DLD1 (cell line): ENCODE results near the gene MRPL23.

Experiments used
- in situ Hi-C: cut with HindIII; loops from 2 replicates; pipeline ENCODE4 v1.10.0; 2017; ENCODE audit warnings: low sequenced_read_pairs

The MRPL23 gene

DNA sequence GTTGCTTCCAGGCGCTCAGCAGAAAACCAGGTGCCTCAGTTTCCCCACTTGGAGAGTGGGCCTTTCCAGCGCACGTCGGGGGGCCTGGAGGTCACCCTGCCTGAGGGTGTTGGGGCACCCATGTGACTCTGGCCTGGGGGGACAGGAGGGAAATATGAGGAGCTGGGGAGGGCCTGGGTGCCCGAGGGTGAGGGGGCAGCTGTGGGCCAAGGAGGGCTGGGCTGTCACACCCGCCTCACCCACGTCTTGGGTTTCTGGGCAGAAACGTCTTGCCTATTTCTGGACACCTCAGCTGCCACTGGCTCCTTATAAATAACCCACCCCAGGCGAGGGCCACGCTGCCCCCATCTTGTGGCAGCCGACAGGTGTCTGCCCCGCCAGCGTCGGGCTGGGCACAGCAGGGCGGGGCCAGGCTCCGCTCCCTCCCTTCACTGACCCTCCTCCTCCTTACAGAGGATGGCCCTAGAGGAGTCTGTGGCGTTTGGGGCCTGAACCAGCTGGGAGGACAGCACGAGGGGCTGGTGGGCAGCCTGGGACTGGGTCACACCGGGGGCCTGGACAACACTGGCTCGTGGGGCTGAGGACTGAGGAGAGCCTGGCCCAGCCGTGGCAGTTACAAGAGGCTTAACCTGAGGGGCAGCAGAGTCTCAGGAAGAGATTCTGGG lies 26.1 kb upstream of the MRPL23 start:
- in situ Hi-C loops: no loop called here

DNA sequence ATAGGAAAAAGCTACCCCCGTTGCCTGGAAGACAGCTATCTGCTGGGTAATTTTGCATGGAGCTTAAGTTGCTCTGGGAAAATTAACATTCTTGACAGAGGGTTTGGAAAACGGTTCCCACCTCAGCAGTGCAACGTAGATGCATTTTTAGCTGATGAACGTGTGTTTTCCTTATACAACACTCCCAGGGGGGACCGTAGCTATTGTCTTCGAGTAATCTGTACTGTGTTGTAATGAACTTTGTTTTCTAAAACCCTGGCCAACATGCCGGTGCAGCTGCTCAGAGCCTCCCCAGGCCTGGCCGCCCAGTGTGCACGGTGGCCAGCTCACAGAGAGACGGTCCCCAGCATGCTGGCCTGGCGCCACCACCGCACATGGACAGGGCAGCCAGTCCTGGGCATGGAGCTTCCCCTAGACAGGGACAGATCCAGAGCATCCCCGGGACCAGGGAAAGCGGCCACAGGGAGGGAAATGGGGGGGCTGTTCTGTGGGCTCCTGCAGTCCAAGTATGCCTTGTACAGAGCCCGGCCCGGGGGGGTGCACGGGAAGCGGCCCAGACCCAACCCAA lies 25.5 kb upstream of the MRPL23 start:
- in situ Hi-C loops: no loop called here

DNA sequence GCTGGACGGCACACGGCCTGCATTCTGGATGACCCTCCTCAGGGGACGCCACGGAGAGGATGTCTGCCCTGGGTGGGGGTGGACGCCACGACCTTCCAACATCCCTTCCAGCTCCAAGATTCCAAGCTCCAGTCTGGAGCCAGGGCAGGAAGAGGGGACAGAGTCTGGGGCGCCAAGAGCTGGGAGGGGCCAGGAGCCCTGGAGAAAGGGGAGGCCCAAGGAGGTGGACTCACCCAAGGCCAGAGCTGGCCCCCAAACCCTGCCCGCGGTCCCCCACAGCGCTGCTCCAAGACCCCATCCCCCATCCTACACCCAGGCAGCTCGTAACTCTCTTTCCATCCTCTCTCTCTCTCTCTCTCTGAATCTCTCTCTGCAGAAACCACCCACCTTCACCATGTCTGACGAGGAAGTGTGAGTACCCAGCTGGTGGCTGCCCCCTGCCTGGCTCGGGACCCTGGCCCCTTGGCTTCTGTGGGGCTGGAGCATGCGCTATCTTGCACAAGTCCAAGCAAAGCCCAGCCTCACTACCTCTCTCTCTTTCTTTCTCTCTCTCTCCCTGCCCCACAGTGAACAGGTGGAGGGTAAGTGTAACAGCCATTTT lies 24.6 kb upstream of the MRPL23 start:
- in situ Hi-C loops: no loop called here

DNA sequence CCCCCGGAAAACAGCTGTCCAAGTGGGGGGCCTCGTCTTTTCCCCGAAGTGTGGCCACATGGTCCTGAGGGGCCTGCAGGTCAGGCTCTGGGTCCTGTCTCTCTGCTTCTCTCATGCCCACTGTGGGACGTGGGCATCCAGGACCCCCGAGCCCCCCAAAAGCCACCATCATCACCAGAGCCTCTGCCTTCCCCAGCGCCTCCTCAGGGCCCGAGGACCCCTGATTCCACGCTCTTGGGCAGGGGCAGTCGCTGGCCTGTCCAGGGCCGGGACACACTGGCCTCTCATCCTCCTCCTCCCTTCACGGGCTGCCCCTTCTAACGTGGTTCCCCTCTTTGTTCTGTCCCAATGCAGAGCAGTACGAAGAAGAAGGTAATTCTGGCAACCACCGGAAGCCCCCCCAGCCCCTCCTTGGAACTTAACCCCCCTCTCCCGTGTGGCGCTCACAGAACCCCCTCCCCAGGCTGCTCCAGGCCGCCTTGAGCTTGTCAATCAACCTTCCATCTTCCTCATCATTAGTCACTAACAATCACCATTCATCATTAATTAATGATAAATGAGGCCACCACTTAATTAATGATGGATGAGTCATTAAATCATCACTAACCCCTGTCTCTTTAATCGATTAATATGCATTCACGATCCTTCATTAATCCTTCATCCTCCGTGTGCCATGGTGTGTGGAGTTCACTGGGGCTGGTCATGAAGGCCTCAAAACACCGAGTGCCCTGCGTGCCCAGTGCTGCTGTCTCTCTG lies 23.8 kb upstream of the MRPL23 start:
- in situ Hi-C loops: no loop called here

DNA sequence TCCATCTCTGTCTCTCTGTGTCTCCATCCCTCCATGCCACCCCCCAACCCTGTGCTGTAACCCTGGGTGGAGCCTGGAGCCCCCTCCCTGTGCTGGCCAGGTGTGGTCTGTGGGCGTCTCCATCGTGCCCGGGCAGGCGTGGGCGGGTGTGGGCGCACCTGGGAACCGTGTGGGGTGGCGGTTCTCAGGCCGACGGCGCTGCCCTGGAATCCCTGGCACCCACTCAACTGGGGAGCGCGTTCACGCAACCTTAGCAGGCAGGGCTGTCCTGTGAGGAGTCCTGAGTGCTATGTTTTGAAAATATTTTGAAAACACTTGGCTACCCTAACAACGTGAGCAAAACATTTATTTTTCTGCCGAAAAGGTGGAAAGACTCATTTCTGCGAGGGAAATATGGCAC lies 23.0 kb upstream of the MRPL23 start:
- in situ Hi-C loops: no loop called here

DNA sequence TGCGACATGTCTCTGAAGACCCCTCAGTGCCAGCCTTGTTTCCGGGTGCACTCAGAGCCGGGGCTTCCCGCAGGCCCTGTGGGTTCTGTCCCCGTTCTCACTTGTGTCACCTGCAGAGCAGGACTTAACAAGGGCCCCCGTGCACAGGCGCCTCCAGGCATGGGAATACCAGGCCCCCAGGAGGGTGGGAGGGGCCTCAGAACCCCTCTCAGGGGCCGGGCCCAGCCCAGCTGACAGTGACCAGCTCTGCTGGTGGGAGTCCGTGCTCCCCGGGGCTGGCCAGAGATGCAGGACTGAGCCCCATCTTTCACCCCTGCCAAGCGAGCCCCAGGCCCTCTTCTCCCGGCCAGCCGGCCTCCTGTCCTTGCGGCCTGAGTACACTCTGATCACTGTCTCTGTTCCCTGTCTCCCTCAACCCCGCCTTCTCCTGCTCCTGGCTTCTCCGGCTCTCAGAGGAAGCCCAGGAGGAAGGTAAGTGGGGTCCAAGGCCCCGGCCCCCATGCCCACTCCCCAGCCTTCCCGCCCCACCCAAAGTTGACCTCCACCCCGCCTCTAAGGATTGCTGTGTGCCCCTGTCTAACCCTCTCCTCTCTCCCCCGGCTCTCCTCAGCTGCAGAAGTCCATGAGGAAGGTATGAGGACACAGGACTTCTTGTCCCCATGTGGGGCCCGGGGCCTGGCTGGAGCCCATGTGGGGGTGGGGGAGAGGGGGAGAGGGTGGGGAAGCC lies 22.3 kb upstream of the MRPL23 start:
- in situ Hi-C loops: no loop called here

DNA sequence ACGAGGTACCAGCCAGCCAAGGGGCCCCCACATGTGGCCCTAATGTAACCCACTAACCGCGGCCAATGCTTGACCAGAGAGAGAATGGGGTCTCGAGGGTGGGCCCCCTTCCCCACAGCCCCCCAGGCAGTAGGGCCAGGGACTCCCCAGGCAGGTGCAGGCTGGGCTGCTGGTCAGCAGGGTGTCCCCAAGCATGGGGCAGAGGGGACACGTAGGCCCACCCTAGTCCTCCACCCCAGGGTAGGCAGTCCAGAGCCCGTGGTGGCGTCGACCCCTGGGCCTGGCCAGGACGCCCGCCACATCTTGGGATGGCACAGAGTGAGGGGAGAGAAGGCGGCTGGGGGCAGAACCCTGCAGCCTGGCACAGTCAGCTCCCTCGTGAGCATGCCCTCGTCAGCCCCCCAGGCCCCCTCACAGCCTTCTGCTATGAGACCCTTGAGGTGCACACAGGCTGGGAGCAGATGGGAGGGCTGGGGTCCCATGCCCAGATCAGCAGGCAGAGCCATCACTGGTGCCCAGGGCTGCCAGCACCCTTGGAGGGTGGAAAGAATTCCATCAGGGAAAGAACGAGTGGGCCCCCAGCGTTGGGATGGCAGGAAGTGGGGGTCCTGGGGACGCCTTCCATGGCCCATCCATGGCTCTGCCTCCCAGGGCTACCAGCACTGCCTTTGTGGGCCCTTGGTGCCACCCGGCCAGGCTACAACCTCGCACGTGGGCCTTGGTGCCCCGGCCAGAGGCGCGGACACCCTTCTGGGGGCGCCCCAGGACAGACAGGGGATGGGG lies 21.6 kb upstream of the MRPL23 start:
- in situ Hi-C loops: no loop called here

DNA sequence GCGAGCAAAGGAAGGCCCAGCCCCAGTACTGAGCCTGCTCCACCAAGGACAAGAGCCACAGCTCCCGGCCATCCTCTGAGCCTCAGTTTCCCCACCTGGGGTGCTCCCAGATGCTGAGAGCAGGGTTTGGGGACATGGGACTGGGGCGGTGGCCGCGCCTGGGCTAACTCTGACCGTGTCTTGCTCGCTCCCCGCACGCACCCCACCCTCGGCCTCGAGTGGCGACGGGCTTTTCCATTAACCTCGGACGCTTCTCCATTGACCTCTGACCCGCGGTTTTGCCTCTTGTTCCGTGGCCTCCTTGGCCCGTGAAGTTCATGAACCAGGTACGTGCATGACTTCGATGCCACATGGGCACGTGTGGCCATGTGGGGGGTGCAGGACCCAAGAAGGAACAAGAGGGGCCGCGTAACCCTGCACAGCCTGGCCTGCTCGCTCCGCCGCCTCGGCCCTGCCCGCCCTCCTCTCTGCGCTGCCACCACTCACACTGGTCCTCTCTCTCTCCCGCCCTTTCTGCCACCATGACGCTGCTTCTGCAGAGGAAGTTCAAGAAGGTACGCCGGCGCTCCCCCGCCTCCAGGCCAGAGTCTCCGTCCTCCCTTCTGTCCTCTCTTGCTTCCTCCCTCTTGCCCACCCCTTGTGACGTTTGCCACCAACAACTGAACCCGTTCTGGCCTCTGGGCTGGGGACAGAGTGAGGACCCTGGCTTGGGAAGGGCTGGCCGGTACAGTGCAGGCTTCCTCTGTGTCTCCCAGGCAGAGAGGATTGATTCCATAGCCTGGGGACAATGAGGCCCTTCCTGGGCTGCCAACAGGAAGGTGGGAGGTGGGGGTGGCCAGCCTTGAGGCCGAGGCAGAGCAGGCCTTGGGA lies 20.7 kb upstream of the MRPL23 start:
- in situ Hi-C loops: no loop called here

DNA sequence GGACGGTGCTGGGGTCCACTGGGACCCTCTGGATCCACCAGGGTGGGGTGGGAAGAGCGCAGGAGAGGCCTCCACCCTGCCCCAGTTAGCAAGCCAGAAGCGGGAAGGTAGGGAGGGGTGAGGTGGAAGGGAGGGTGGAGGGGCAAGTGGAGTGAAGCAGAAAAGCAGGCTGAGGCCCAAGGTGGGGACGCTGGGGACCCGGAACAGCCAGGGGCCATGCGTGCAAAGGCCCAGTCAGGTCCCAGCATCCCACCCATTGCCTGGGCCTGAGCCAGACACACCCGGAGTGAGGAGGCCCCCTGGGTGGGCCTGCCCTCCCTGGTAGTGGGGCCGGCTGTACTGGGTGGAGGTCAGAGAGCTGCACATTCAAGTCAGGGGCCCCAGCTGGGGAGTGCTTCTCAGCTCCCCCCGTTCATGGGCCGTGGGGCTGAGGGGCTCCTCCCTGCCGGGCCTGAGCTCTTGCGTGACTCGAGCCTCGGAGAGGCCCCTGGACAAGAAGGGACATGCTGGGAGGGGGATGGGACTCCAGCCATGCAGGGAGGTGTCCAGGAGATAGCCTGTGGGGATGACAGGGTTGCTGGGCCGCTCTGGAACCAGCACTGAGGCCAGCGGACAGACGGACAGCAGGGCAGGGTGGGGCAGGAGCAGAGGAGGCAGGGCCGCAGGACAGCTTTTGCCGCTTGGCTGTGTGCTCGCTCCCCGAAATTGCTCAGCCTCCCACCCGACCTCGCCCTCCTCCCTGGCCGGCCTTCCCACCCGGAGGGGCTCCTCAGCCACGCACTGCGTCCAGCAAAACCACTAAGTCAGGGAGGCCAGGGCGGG lies 19.9 kb upstream of the MRPL23 start:
- in situ Hi-C loops: no loop called here

DNA sequence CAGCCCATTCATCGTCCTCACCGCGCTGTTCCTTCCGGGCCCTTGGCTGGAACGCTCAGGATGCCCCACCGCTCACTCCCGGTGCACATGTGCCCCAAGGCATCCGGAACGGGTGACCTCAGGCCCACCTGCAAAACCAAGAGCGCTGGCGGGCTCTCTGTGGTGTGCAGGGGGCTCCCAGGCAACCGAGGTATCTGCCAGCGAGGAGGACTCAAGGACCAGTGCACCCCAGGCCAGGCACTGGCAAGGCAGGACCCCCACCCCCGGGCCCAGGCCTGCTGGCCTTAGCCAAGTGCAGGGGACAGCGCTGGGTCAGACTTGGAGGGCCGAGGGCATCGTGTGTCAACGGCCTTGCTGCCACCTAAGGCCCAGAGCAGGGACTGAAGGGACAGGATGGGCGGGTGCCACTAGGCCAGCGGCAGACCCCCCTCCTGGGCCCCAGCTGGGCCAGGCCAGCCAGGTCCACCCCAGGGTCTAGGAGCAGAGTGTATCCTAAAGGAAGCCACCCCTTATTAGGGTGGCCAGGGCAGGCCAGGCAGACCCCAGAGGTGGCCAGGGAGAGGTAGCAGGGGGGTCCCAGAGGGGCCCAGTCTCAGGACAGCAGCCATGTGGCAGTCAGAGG lies 19.2 kb upstream of the MRPL23 start:
- in situ Hi-C loops: no loop called here

DNA sequence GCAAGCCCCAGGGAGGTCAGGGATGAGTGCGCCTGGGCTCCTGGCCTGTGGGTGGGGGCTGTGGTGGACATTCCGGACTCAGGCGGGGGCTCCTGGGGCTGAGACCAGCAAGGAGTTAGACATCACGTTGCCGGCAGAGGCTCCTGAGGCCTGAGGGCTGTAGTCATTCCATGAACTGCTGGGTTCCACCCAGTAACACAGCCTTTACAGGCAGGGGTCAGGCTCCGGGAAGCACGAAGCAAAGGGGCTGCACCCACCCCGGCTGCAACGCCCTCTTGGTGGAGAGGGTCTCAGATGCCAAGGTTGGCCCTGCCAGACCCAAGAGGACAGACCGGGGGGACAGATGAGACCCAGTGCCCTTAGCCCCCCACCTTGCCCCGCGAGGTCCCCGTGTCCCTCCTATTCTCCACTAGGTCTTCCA lies 18.7 kb upstream of the MRPL23 start:
- in situ Hi-C loops: no loop called here

DNA sequence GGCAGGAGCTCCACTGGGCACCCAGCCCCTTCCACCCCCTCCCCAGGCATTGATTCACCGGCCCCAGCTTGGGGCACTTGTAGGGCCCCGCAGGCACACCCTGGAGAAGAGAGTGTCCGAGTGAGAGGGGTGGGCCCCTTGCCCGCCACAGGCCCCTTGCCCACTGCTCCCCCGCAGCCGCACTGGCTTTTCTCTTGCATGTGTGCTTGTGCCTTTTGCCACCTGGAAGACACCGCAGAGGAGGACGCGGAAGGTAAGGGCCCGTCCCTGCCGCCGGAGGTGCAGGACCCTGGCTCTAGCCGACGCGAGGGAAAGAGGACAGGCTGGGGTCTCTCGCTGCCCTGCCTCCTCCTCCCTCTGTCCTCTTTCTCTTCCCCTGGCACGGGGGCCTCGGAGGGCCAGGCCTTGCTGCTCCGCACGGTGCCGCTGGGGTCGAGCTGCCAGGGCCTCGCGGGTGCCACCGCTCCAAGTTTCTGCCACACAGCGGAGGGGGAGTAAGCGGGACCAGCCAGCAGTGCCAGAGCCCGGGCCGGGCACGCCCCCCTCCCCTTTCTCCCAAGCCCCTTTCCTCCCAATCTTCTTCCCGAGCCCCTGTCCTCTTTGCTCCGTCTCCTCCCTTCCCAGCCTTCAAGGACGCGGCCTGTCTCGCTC lies 18.1 kb upstream of the MRPL23 start:
- in situ Hi-C loops: no loop called here

DNA sequence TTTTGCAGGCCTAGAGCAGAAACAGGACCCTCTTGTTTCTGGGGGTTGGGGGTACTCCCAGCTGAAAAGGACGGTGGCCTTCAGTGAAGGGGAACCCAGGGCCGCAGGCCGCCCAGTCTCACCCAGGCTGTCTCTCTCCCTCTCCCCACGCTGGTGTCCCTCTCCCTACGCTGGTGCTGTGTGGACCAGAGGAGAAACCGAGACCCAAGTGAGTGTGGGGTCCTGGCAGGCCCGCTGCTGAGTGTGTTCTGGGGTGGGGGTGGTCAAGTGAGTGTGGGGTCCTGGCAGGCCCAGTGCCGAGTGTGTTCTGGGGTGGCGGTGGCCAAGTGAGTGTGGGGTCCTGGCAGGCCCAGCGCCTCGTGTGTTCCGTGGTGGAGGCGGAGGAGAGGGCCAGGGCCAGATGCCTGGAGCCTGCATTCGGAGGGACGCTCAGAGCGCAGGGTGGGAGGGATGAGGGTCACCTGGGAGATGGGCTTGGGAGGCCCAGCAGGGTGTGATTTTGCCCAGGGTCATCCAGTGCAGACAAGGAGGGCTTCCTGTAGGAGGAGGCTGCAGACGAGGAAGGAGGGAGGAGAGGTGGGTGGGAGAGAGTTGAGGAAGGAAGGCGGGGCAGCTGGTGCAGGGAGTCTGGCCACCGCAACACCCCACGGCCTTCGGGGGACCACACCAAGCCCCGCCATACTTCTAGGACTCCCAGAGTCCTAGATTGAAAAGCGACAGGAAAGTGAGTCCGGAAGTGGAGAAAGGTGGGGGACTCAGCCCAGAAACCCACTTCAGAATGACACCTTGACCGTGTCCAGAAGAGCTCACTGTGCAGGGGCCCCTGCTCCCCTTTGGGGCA lies 17.3 kb upstream of the MRPL23 start:
- in situ Hi-C loops: no loop called here

DNA sequence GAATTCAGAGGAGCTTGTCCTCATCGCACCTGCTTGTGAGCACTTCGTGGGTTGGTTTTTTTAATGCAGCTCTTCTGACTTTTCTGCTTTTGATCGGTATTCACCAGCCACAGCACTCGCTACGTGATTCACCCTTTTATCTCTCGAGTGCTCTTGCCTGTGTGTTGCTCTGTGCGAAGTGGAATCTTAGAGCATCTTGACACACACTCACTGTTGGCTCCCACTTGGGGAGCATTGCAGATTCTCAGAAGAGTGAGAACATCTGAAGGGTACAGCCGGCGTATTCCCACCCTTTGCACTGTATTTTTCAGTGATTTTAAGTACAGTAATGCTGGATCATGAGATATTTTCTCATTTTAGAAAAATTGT lies 16.7 kb upstream of the MRPL23 start:
- in situ Hi-C loops: no loop called here

DNA sequence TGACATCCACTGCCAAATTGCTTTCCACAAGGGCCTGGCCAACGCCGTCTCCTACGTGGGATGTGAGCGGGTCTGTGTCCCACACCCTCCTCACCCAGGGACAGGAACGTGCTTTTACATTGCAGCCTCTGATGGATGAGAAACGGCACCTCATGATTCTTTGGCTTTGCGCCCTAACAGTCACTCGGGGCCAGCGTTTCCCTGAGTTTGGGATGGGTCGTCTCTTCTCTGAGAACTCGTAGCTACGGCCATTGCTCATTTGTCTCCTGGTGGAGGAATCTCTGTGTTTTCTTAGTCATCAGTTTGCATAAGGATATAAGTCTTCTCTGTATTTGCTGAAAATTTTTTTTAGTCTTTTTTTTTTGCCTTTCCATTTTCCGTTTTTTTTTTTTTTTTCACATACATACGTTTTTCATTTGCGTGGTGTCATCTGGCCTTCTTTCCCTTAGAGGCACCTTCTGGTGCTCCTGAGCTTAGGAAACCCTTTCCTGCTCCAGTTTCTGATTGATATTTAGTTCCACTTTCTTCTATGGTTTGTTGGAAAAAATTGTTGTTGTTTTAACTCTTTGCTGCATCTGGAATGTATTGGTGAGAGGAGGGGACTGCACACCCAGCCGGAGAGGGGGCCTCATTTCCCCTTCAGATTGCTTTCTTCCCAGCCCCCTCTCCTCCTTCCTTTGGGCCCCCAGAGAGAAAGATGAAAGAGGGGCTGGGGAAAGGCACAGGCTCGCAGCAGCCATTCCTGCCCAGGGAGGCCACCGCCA lies 15.6 kb upstream of the MRPL23 start:
- in situ Hi-C loops: no loop called here

DNA sequence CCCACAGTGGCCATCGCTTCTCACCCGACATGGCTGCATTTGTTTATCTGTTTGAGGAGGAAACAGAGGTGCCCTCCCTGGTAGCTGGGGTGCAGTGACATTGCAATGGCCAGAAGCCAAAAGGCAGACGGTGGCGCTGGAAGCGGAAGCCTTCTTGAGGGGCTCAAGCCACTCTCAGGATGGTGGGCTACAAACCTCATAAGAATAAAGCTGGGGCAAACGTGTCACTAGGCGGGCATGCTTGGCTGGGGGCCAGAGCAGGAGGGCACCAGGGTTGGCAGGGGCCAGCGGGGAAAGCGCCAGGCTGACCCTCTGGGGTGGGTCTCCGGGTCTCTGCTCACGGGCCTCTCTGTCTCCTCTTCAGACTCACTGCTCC lies 15.0 kb upstream of the MRPL23 start:
- in situ Hi-C loops: no loop called here
